Natural killer cell (primary cell): ENCODE measurements around the gene SORBS1. TPM values are rescaled to one million over a fixed set of nuclear protein-coding genes. Genes with fewer than 3 reads are reported as not detected.

Experiments used
- ATAC-seq, 3 donors: fragments of 150-1000 bp in 2 of 3; fragments of 200-7000 bp in 1 of 3; cut with Tn5 transposase; 1 replicate in 1 of 3; 2 replicates in 2 of 3; pipeline ENCODE4 v1.10.0; 2021; ENCODE audit warnings: mild to moderate bottlenecking in 2 of 3, moderate library complexity in 2 of 3
- DNase-seq, 2 donors: peaks; one replicate each; pipeline versions ENCODE4 v3.0.0 to v3.0.0-alpha.2; 2013 to 2021; ENCODE audit warnings: mixed read lengths in 1 of 2
- H3K27ac ChIP-seq: one replicate; pipeline ENCODE4 v1.5.1; 2013; ENCODE audit warnings: mild to moderate bottlenecking, low read length
- H3K27me3 ChIP-seq: one replicate; pipeline ENCODE4 v1.6.1; 2013; ENCODE audit warnings: low read length; ENCODE audit not compliant: control insufficient read depth, insufficient read depth
- H3K36me3 ChIP-seq: one replicate; pipeline ENCODE4 v1.6.1; 2013; ENCODE audit warnings: low read length; ENCODE audit not compliant: control insufficient read depth, insufficient read depth
- H3K4me1 ChIP-seq: one replicate; pipeline ENCODE4 v1.6.1; 2013; ENCODE audit warnings: low read length; ENCODE audit not compliant: control insufficient read depth, insufficient read depth
- H3K4me3 ChIP-seq: one replicate; pipeline ENCODE4 v1.5.1; 2013; ENCODE audit warnings: low read length
- H3K9me3 ChIP-seq: one replicate; pipeline ENCODE4 v1.6.1; 2013; ENCODE audit warnings: low read length; ENCODE audit not compliant: control insufficient read depth, insufficient read depth
- H3K27ac Mint-ChIP-seq, 2 donors: one replicate each; pipeline ENCODE4 v1.8.0; 2022; ENCODE audit warnings: mild to moderate bottlenecking in 2 of 2, mixed read lengths in 2 of 2, moderate library complexity in 1 of 2
- H3K27me3 Mint-ChIP-seq, 2 donors: one replicate each; pipeline ENCODE4 v1.8.0; 2022; ENCODE audit warnings: low read depth in 2 of 2, mixed read lengths in 2 of 2
- H3K36me3 Mint-ChIP-seq: one replicate; pipeline ENCODE4 v1.8.0; 2022; ENCODE audit warnings: mixed read lengths
- H3K4me1 Mint-ChIP-seq, 2 donors: one replicate each; pipeline ENCODE4 v1.8.0; 2022; ENCODE audit warnings: mixed read lengths in 2 of 2
- H3K4me3 Mint-ChIP-seq: one replicate; pipeline ENCODE4 v1.8.0; 2022; ENCODE audit warnings: mild to moderate bottlenecking, moderate library complexity, mixed read lengths
- H3K9me3 Mint-ChIP-seq, 2 donors: one replicate each; pipeline ENCODE4 v1.8.0; 2022; ENCODE audit warnings: mixed read lengths in 2 of 2
- WGBS: methylation state at CpG from one replicate; pipeline ENCODE4 v1.1.7; 2013; ENCODE audit warnings: missing lambda C conversion rate; ENCODE audit not compliant: insufficient coverage; 5-methylcytosine and 5-hydroxymethylcytosine counted together
- intact Hi-C: fragments of 100-400 bp; cut with micrococcal nuclease; formaldehyde crosslinking; loops from one replicate; pipeline ENCODE4 v1.14.2; 2022
- total RNA-seq, 4 donors: library from RNA; stranded (reverse); fragments of 120-200 nt in 1 of 4; gene quantifications; one replicate each; pipeline versions ENCODE4 v1.2.3 to v1.2.4, GENCODE V29; 2013 to 2022
- TF ChIP-seq, protein P1 (sequence below): fragments of 200-600 bp; IDR thresholded peaks from one replicate; pipeline ENCODE4 v1.8.0; 2022; ENCODE audit warnings: antibody characterized with exemption

Gene SORBS1
- total RNA-seq, 3 donors from 2014 or later (not counting 1 experiment from before 2014, with no cell fraction given), result 2.4 to 5.4 (median 2.8) TPM

DNA sequence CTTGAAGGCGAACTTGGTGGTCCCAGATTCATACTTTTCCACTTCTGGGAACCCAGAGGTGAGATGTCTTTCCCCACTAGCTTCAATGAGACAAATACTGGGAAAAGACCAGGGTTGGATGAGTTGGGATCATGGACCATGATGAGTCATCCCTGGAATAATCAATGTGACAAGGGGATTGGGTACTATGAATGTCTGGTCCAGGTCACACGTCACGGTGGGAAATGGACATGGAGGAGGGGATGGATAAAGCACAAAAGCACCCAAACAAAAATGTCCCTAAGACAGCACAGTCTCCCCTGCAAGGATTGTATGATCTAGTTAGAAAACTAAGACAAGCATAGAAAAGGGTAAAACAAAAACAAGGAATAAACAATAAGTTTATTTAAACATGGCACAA, 12.4 kb upstream of the SORBS1 start:
- intact Hi-C loops, result no loop called here
- H3K36me3 Mint-ChIP-seq, result no peaks in the 10 kb centered on the region
- TF ChIP-seq, protein P1, sequence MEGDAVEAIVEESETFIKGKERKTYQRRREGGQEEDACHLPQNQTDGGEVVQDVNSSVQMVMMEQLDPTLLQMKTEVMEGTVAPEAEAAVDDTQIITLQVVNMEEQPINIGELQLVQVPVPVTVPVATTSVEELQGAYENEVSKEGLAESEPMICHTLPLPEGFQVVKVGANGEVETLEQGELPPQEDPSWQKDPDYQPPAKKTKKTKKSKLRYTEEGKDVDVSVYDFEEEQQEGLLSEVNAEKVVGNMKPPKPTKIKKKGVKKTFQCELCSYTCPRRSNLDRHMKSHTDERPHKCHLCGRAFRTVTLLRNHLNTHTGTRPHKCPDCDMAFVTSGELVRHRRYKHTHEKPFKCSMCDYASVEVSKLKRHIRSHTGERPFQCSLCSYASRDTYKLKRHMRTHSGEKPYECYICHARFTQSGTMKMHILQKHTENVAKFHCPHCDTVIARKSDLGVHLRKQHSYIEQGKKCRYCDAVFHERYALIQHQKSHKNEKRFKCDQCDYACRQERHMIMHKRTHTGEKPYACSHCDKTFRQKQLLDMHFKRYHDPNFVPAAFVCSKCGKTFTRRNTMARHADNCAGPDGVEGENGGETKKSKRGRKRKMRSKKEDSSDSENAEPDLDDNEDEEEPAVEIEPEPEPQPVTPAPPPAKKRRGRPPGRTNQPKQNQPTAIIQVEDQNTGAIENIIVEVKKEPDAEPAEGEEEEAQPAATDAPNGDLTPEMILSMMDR, result no peak
- H3K27me3 Mint-ChIP-seq, result peaks cover 9 to 28% of the 10 kb centered on the region in 2 donors
- H3K27ac Mint-ChIP-seq, result no peak overlapping the region
- WGBS, result 100% methylated on average over 2 of the region's 3 CpGs
- Histone ChIP-seq H3K27me3 (peaks cover 3% of the 10 kb centered on the region), H3K4me1 (no peaks in the 10 kb centered on the region), H3K27ac (no peak overlapping the region), H3K9me3 (no peaks in the 10 kb centered on the region), H3K36me3 (no peaks in the 10 kb centered on the region), H3K4me3 (no peak overlapping the region)
- no peak overlapping the region for H3K4me3 Mint-ChIP-seq
- no peaks in the 10 kb centered on the region for H3K9me3 Mint-ChIP-seq
- no peaks in the 10 kb centered on the region for H3K4me1 Mint-ChIP-seq
- no peak for ATAC-seq
- no peak for DNase-seq

DNA sequence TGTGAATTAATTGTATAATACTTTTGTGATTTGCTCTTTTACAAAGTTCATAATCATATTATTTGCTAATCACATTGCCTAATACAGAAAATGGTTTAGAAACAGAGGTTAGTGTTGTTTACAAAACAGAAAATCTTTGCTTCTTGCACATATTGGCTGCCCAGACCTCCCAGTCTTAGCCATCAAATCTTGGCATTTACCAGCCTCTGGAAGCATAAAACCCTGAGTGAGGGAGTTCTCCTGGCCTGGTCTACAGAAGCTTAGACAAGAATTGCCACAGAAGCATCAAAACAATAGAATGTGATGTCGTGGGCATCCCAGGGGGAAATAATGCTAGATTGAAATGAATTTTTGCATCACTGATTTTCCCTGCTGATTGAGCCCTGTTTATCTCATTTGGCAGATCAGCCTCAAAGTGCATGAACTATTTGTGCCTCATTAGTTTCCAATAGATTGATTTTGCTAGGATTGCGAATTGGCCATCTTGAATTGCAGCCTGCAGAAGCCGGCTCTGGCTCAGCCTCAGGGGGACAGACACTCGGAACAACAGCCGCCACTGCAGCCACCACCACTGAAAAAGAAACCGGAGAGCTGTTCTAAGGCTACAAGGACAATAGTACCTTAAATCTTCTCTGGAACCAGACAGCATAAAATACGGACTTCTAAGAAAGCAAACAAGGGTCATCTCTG, 11.1 kb upstream of the SORBS1 start:
- H3K4me3 ChIP-seq, result no peak overlapping the region
- intact Hi-C loops, result no loop called here
- Mint-ChIP-seq H3K4me3 (no peak overlapping the region), H3K36me3 (no peaks in the 10 kb centered on the region), H3K27me3 (peaks cover 7 to 20% of the 10 kb centered on the region in 2 donors), H3K4me1 (no peaks in the 10 kb centered on the region), H3K9me3 (no peaks in the 10 kb centered on the region), H3K27ac (no peak overlapping the region)
- no peak overlapping the region for H3K27ac ChIP-seq
- no peak for DNase-seq
- no peaks in the 10 kb centered on the region for H3K4me1 ChIP-seq
- TF ChIP-seq, protein P1, result no peak
- no peaks in the 10 kb centered on the region for H3K36me3 ChIP-seq
- no peaks in the 10 kb centered on the region for H3K27me3 ChIP-seq
- ATAC-seq, result no peak
- WGBS, result 80% methylated on average over 7 of the region's 7 CpGs
- no peaks in the 10 kb centered on the region for H3K9me3 ChIP-seq

DNA sequence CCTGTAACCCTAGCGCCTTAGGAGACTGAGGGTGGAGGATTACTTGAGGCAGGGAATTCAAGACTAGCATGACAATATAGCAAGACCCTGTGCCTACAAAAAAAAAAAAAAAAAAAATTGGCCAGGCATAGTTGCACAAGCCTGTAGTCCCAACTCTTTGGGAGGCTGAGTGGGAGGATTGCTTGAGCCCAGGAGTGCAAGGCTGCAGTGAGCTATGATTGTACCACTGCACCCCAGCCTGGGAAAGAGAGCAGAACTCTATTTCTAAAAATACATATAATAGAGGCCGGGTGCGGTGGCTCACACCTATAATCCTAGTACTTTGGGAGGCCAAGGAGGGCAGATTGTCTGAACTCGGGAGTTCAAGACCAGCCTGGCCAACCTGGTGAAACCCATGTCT, 10.2 kb upstream of the SORBS1 start:
- H3K27me3 Mint-ChIP-seq, result peaks cover 7 to 21% of the 10 kb centered on the region in 2 donors
- no peak overlapping the region for H3K27ac ChIP-seq
- no peak overlapping the region for H3K4me3 Mint-ChIP-seq
- no peaks in the 10 kb centered on the region for H3K36me3 Mint-ChIP-seq
- ATAC-seq (no peak), DNase-seq (no peak)
- TF ChIP-seq, protein P1, result no peak
- H3K4me3 ChIP-seq, result no peak overlapping the region
- no peaks in the 10 kb centered on the region for H3K4me1 ChIP-seq
- no peak overlapping the region for H3K27ac Mint-ChIP-seq
- no peaks in the 10 kb centered on the region for H3K9me3 ChIP-seq
- H3K36me3 ChIP-seq, result no peaks in the 10 kb centered on the region
- 97% methylated on average over 4 of the region's 4 CpGs for WGBS
- H3K27me3 ChIP-seq, result no peaks in the 10 kb centered on the region
- H3K4me1 Mint-ChIP-seq, result no peaks in the 10 kb centered on the region
- intact Hi-C loops, result no loop called here
- no peaks in the 10 kb centered on the region for H3K9me3 Mint-ChIP-seq

DNA sequence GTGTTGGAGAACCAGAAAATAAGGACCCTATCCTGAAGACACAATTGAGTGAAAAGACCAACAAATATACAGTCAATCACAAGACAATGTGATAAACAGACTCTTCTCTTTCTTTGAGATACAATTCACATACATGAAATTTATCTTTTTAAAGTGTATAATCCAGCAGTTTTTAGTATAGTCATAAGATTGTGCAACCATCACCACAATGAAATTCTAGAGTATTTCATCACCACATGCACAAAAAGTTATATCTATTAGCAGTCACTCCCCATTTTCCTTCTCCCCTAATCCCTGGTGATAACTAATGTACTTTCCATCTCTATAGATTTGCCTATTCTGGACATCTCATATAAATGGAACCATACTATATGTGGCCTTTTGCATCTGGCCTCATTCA, 8.2 kb upstream of the SORBS1 start:
- Mint-ChIP-seq H3K9me3 (no peaks in the 10 kb centered on the region), H3K27me3 (peaks cover 15 to 21% of the 10 kb centered on the region in 2 donors), H3K4me1 (no peaks in the 10 kb centered on the region), H3K27ac (no peak overlapping the region), H3K36me3 (no peaks in the 10 kb centered on the region), H3K4me3 (no peak overlapping the region)
- Histone ChIP-seq H3K4me1 (no peaks in the 10 kb centered on the region), H3K27ac (no peak overlapping the region), H3K9me3 (no peaks in the 10 kb centered on the region), H3K27me3 (no peaks in the 10 kb centered on the region), H3K4me3 (no peak overlapping the region), H3K36me3 (no peaks in the 10 kb centered on the region)
- DNase-seq, result no peak
- ATAC-seq, result no peak
- intact Hi-C loops, result no loop called here
- TF ChIP-seq, protein P1, result no peak
